Loucy (cell line): ENCODE data around the gene BICD1.

ENCODE experiments used
- H2AFZ ChIP-seq: fragments of 200-600 bp; sonication (generic); 2 replicates; pipeline ENCODE4 v1.6.0; 2016; ENCODE audit warnings: antibody characterized with exemption, mild to moderate bottlenecking, low read length, moderate library complexity
- H3F3A ChIP-seq: fragments of 200-600 bp; 2 replicates; pipeline ENCODE4 v1.6.0; 2016; ENCODE audit warnings: antibody characterized with exemption, low read depth, mild to moderate bottlenecking
- H3K27me3 ChIP-seq: fragments of 200-600 bp; sonication (generic); 2 replicates; pipeline ENCODE4 v1.6.1; 2014; ENCODE audit warnings: low read length, mild to moderate bottlenecking; ENCODE audit not compliant: insufficient read depth, poor library complexity, severe bottlenecking
- H3K36me3 ChIP-seq: fragments of 200-600 bp; sonication (generic); 2 replicates; pipeline ENCODE4 v1.6.1; 2016; ENCODE audit warnings: low read length; ENCODE audit not compliant: insufficient read depth
- H3K4me1 ChIP-seq: fragments of 200-600 bp; sonication (generic); 2 replicates; pipeline ENCODE4 v1.5.1; 2014; ENCODE audit warnings: low read length, mild to moderate bottlenecking; ENCODE audit not compliant: insufficient read depth, poor library complexity, severe bottlenecking
- H3K4me2 ChIP-seq: fragments of 200-600 bp; sonication (generic); 2 replicates; pipeline ENCODE4 v1.6.0; 2014; ENCODE audit warnings: antibody characterized with exemption, low read length, low read depth, mild to moderate bottlenecking; ENCODE audit not compliant: poor library complexity, severe bottlenecking
- H3K4me3 ChIP-seq: fragments of 200-600 bp; sonication (generic); 2 replicates; pipeline ENCODE4 v1.5.1; 2014; ENCODE audit warnings: low read length, mild to moderate bottlenecking, mixed read lengths; ENCODE audit not compliant: poor library complexity, severe bottlenecking
- H3K79me2 ChIP-seq: fragments of 200-600 bp; sonication (generic); 2 replicates; pipeline ENCODE4 v1.6.1; 2014; ENCODE audit warnings: low read length; ENCODE audit not compliant: insufficient read depth
- H3K9ac ChIP-seq: fragments of 200-600 bp; sonication (generic); 2 replicates; pipeline ENCODE4 v1.6.0; 2014; ENCODE audit warnings: mild to moderate bottlenecking, low read depth, low read length, moderate library complexity; ENCODE audit not compliant: poor library complexity, severe bottlenecking
- H3K9me2 ChIP-seq: fragments of 200-600 bp; sonication (generic); replicated peaks from 2 replicates; pipeline ENCODE4 v1.6.1; 2016; ENCODE audit warnings: low read depth, low read length, mixed read lengths
- H3K9me3 ChIP-seq: fragments of 200-600 bp; sonication (generic); 2 replicates; pipeline ENCODE4 v1.6.1; 2014; ENCODE audit warnings: mild to moderate bottlenecking, antibody characterized with exemption, low read length, low read depth; ENCODE audit not compliant: insufficient read depth
- H4K20me1 ChIP-seq: fragments of 200-600 bp; sonication (generic); 2 replicates; pipeline ENCODE4 v1.6.0; 2014; ENCODE audit warnings: antibody characterized with exemption, low read length, mild to moderate bottlenecking; ENCODE audit not compliant: insufficient read depth, poor library complexity, severe bottlenecking
- CTCF ChIP-seq: fragments of 200-600 bp; sonication (generic); conservative IDR thresholded peaks from 2 replicates; pipeline ENCODE4 v1.5.1; 2014; ENCODE audit warnings: mild to moderate bottlenecking, antibody characterized with exemption, low read length
- EZH2phosphoT487 ChIP-seq: fragments of 200-600 bp; IDR thresholded peaks from 2 replicates; pipeline ENCODE4 v1.6.1; 2018; ENCODE audit warnings: antibody characterized with exemption, mild to moderate bottlenecking, moderate library complexity, borderline replicate concordance

BICD1 gene

DNA sequence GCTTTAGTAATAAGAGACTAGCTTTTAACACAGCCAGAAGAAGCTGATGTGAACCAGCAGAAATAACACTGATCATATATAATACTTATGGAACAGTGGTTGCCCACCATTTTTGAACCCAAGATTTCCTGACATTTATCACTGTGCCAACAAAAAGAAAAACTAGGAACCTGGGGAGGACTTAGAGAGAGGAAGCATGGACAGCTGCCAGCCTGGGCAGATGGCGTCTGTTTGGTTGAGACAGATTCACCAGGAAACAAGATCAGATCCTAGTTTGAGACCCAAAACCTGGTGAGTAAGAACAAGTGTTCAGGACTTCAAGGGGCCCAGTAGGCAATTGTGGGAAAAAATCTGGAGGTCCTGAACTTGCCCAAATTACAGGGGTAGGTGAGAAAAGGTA is 95.3 kb downstream of the BICD1 start:
- Histone ChIP-seq H3K4me2 (no peak overlapping the region), H2AFZ (no peak overlapping the region), H3K9me3 (no peaks in the 10 kb centered on the region; the same call in 1 of the 2 replicates), H3K9ac (no peak overlapping the region), H3K9me2 (no peaks in the 10 kb centered on the region), H3K79me2 (no peaks in the 10 kb centered on the region), H3F3A (no peaks in the 10 kb centered on the region), H3K27me3 (no peaks in the 10 kb centered on the region), H3K36me3 (no peaks in the 10 kb centered on the region), H3K4me1 (peaks cover 11% of the 10 kb centered on the region), H4K20me1 (no peaks in the 10 kb centered on the region), H3K4me3 (no peak overlapping the region)
- TF ChIP-seq CTCF (no peak), EZH2phosphoT487 (no peak)

DNA sequence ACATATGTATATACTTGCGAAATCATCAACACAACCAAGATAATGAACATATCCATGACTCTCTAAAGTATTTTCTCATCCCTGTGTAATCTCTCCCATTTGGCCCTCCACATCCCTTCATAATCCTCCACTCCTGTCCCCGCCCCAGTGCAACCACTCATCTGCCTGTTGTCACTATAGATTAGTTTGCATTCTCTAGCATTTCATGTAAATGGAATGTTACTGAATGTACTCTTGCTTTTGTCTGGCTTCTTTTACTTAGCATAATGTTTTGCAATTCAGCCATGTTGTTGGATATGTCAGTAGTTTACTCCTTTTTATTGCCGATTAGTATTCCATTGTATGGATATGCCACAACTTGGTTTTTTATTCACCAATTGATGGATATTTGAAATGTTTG is 99.1 kb downstream of the BICD1 start:
- H3K36me3 ChIP-seq, result no peaks in the 10 kb centered on the region
- no peak overlapping the region for H3K9ac ChIP-seq
- no peaks in the 10 kb centered on the region for H3K79me2 ChIP-seq
- no peak overlapping the region for H3K4me3 ChIP-seq
- H3F3A ChIP-seq, result no peaks in the 10 kb centered on the region
- no peak overlapping the region for H3K4me2 ChIP-seq
- no peak overlapping the region for H2AFZ ChIP-seq
- no peaks in the 10 kb centered on the region for H3K4me1 ChIP-seq
- no peaks in the 10 kb centered on the region for H3K9me3 ChIP-seq
- no peaks in the 10 kb centered on the region for H3K9me2 ChIP-seq
- no peaks in the 10 kb centered on the region for H4K20me1 ChIP-seq
- no peak for TF ChIP-seq EZH2phosphoT487
- no peak for TF ChIP-seq CTCF
- no peaks in the 10 kb centered on the region for H3K27me3 ChIP-seq

DNA sequence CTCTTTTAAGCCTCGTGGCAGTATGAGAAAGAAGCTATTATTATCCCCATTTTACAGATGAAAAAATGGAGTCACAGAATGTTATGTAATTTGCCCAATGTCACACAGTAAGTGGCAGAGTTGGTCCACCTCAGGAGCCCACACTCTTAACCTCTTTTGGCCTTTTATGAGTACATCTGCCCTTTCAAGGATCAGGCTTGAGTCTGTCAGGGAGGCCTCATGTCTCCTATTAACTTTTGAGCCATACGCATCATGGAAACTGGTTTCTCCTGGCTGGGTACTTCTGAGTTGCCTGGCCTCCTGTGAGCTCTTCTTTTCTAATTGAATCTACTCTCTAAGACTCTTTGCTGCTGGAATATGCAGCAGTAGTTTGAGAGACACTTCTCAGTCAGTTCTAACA is 101.7 kb downstream of the BICD1 start:
- Histone ChIP-seq H2AFZ (no peak overlapping the region), H3K27me3 (no peaks in the 10 kb centered on the region), H3K79me2 (no peaks in the 10 kb centered on the region), H3K4me3 (no peak overlapping the region), H3K9ac (no peak overlapping the region), H3K4me1 (peaks cover 12% of the 10 kb centered on the region), H3F3A (no peaks in the 10 kb centered on the region), H3K4me2 (no peak overlapping the region), H3K9me2 (no peaks in the 10 kb centered on the region), H4K20me1 (no peaks in the 10 kb centered on the region), H3K36me3 (no peaks in the 10 kb centered on the region), H3K9me3 (no peaks in the 10 kb centered on the region)
- TF ChIP-seq CTCF, result no peak
- no peak for TF ChIP-seq EZH2phosphoT487
